Non-pigmented ciliary epithelial cell (primary cell): ENCODE data around the gene DCUN1D4.
"Not testable (repeated sequence)": the region's sequence is repeated elsewhere in the genome, so short reads cannot be mapped to it uniquely, and the experiment has no call there.

Source experiments
- DNase-seq: peaks from one replicate; pipeline ENCODE4 v3.0.0-alpha.2; 2010; ENCODE audit warnings: low read depth

The DCUN1D4 gene

GRCh38 chr4:51895158-51895557, 52.2 kb downstream of the DCUN1D4 start:
- no peak for DNase-seq

- DNase-seq: no peak
These were observed 53.0 kb downstream of the DCUN1D4 start for GRCh38 chr4:51895816-51896408.

- DNase-seq: no peak
These were observed 58.4 kb downstream of the DCUN1D4 start for GRCh38 chr4:51901363-51901762.

GRCh38 chr4:51906167-51906958, 63.4 kb downstream of the DCUN1D4 start:
- no peak for DNase-seq

DNA sequence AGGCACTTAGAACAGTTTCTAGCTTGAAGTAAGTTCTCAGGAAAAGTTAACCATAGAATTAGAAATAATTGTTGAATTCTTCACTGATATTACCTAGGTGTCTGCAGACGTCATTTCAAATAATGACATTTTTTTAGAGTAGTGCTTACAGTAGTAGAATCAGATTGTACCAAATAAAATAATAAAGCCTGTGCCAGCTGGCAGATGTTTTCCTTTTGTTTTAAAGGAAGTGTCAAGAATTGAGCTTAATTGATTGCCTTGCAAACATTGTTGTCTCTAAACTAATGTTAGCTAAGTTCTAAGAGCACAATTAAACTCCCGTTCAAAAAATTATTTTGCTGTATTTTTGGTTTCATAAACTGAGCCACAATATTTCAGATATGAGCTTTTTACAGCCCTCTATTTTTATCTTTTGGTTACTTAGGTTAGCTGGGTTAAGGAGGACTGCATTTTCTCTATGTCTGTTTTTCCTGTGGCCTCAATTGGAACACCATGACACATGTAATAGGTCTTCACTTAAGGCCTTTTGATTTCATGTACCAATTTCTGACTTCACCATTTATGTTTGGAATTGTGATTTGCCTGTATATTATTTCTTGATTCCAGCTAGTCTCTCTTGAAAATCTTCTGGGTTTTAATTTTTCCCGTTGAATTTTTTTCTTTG, 64.2 kb downstream of the DCUN1D4 start:
- no peak for DNase-seq

- DNase-seq: no peak
These were observed 66.3 kb downstream of the DCUN1D4 start for GRCh38 chr4:51909236-51909703.

DNA sequence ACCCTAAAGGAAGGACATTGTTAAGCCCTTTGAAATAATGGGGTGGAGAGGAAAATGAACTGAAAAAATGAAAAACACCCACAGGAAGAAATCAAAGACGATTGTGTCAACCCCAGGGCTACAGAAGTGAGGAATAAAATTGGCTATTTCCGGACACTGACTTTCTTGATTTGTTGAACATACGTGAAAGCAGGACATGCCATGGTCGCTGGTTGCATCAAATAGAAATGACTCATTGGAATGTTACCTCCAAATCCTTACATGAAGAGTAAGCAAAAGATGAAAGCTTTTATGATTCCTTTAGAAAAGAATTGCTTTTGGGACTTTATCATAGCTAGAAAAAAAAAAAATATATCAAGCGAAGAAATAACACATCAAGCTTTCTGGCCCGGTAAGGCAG, 75.3 kb downstream of the DCUN1D4 start:
- no peak for DNase-seq

DNA sequence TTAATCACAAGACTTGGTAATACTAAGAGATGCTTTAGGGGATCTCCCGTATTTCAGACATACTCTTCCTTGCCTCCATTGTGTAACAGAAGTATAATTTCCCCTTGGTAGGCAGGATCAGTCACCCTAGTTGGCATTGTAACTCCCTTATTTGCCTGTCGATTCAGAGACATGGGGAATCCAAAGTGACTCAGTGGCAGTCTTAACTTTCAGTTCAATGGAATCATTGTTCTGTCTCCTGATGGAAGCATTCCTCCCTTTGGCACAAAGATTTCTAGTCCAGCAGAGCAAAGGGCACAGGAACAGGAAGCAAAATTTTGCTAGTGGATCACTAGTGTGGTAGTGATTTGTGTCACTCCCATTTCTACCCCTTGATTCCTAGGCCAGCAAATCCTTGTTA, 80.4 kb downstream of the DCUN1D4 start:
- no peak for DNase-seq

- DNase-seq: no peak
These were observed 82.4 kb downstream of the DCUN1D4 start for GRCh38 chr4:51925307-51925706.

DNA sequence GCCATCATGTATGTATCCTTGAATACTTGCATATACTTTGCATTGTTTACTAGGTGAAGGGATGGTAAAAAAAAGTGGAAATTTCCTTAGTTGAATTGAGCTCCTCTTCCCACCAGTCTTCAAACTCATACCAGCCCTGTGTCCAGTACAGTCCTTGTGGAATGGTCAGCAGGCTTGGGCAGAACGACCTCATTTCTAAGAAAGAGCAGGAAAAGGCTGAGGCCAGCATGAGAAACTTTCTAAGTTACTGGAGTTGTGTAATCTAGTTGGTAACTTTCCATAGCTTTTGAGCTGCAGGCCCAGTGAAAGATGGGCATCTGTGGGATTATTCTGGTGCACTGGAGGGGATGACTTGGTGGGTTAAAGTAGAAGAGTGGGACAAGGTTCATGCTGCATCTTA, 87.6 kb downstream of the DCUN1D4 start:
- no peak for DNase-seq

DNA sequence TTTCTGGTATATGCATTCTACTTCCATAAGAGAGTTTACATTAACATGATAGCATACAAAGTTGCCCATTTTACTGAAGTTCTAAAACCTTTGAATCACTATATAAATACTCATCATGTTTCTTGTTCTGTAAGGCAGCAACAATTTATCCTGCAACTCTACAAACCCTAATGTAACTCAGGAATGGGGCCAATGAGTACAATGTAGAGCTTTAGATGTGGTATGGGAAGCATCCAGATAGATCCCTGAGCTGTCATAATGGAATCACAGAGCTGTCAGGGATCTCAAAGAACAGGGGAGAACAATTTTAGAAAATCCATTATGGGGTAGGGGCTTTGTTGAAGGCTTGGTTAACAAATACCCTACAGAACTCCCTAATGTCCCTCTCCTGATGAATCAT, 88.5 kb downstream of the DCUN1D4 start:
- no peak for DNase-seq

DNA sequence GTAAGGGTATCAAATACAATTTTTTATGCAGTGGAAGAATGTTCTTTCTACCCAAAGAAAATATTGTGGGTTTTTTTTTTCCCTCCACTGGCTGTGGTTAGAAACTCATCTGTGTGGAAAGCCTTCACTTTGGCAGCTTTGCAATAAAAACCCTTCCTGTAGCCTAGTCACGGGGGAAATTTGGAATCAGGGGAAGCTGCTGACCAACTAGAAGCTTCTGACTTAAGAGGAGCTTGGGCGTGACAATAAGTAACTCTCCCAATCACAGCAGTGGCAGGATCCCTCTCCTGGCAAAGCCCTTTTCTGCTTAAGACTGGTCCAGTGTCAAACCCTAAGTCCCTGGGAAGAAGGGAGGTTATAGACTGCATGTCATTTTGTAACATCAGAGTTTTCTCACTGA, 89.3 kb downstream of the DCUN1D4 start:
- DNase-seq: no peak

DNA sequence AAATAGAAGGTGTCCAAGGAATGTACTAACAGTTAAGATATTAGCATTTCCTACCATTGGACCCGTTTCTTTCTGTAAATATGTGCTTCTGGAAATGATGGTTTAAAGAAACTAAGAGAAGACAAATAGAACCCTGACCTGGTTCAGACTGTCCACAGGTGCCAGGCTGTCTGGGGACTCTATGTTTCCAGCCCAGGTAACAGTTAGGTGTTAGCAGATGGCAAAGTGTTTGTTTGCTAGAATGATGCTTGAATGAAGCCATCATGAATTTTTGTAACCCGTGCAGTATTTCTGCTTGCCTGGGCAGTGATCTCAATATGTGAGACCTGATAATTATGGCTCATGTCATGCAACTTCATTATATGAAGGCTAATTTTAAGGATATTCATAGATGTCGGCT, 89.7 kb downstream of the DCUN1D4 start:
- no peak for DNase-seq

DNA sequence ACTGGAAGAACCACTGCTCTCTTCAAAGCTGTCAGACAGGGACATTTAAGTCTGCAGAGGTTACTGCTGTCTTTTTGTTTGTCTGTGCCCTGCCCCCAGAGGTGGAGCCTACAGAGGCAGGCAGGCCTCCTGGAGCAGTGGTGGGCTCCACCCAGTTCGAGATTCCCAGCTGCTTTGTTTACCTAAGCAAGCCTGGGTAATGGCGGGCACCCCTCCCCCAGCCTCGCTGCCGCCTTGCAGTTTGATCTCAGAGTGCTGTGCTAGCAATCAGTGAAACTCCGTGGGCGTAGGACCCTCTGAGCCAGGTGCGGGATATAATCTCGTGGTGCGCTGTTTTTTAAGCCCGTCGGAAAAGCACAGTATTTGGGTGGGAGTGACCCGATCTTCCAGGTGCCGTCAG, 97.5 kb downstream of the DCUN1D4 start:
- not testable (repeated sequence) for DNase-seq

GRCh38 chr4:51942108-51942832, 99.3 kb downstream of the DCUN1D4 start:
- DNase-seq: no peak

- DNase-seq: no peak
These were observed 99.9 kb downstream of the DCUN1D4 start for GRCh38 chr4:51942833-51943215.

- DNase-seq: no peak
These were observed 100.3 kb downstream of the DCUN1D4 start for GRCh38 chr4:51943221-51943620.

DNA sequence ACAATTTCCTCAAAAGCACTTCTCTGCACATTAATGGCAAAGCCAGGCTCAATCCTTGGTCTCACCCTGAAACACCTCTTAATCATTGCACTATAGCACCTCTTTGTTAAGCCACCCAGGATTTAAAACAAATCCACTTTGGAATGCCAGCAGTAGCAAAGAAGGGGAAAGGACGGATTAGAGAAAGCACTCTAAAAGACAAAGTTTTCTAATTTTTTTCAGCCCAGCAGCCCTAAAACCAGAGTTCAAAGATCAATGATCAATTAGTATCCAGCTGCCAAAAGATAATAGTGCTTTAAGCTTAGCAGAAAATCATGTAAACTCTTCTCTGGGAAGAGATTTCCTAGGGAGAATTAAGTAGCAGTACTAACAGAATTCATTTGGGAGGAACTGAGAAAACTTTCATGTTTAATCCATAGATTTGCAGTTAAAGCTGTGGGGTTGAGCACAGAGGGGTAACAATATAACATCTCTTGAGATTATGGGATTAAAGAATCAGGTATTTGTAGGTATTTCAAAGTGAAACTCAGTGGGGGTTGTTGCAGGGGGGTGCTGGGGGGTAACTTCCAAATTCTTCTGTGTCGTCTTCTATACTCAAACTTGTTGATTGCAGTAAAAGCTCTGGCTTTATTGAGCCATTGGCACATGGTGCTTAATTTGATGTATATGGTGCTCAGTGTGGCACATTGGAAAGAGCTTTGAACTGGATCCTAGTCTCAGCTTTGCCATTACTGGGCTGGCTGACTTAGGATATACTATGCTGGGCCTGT, 115.4 kb downstream of the DCUN1D4 start:
- no peak for DNase-seq

DNA sequence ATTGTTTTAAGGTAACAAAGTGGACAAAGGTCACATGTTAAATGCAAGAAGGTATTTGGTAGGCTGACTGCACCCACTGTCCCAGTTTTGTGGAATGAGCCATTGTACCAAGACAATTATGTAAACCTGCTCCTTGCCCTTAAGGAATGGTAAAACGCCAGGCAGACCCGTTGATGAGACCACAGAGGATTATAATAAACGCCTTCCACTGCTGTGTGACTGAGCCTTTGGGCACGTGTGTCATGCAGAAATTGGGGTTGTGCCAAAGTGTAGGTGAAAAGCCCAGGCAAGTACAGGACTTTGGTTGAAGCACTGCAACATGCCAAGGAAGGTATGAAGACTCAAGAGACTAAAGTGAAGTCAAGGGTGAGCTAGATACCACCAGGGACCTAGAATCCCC, 117.5 kb downstream of the DCUN1D4 start:
- no peak for DNase-seq

DNA sequence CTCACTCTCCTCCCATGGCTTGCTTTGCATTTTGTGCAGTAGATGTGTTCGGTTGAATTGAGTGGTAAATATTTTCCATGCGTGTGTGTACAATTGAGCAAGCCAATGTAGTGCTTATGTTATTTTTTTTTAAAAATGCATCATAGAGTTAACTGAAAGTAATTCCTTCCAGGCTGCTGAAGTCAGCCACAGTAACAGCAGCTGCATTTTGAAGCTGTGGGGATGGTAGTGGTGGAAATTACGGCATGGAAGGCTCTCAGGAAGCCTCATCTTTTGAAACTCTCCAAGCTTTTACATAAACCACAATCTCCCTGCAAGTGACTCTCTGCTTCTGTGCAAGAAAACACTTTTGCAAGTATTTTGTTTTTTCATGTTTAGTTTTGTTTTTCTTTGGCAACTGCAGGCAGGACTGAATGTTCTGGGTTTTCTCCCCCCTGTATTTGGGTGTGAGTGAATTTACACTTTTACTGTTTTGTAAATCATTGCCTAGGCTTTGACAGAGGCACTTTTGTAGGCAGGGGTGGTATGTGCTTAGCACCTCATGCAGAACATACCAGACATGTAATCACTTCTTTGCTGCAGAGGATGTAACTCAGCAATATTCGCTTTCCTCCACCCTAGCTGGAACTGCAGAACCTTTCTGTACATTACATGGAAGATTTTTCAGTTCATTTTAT, 121.0 kb downstream of the DCUN1D4 start:
- no peak for DNase-seq

GRCh38 chr4:51965862-51966261, 122.9 kb downstream of the DCUN1D4 start:
- DNase-seq: no peak
